ENCODE measurements around the gene ZBTB20.

- TF ChIP-seq, protein P1, sequence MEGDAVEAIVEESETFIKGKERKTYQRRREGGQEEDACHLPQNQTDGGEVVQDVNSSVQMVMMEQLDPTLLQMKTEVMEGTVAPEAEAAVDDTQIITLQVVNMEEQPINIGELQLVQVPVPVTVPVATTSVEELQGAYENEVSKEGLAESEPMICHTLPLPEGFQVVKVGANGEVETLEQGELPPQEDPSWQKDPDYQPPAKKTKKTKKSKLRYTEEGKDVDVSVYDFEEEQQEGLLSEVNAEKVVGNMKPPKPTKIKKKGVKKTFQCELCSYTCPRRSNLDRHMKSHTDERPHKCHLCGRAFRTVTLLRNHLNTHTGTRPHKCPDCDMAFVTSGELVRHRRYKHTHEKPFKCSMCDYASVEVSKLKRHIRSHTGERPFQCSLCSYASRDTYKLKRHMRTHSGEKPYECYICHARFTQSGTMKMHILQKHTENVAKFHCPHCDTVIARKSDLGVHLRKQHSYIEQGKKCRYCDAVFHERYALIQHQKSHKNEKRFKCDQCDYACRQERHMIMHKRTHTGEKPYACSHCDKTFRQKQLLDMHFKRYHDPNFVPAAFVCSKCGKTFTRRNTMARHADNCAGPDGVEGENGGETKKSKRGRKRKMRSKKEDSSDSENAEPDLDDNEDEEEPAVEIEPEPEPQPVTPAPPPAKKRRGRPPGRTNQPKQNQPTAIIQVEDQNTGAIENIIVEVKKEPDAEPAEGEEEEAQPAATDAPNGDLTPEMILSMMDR (IDR thresholded peaks at IDR 0.05; ENCODE audit: low read depth, low read length, poor library complexity, severe bottlenecking): no peak
- no peak for TF ChIP-seq EZH2phosphoT487 (IDR thresholded peaks at IDR 0.05; ENCODE audit: borderline replicate concordance, low read length)
Measured at GRCh38 chr3:115098354-115099073, 48.6 kb downstream of the ZBTB20 start.
